AG09319 (cell line): ENCODE data around the gene GDPD5.

Source experiments
- DNase-seq: peaks from one replicate; pipeline ENCODE4 v3.0.0-alpha.2; 2010; ENCODE audit warnings: low read depth; ENCODE audit errors: extremely low read depth
- CTCF ChIP-seq: IDR thresholded peaks from 2 replicates; pipeline ENCODE4 v1.5.1; 2011; ENCODE audit warnings: low read depth, mild to moderate bottlenecking, inconsistent platforms, low read length, moderate library complexity

The GDPD5 gene

GRCh38 chr11:75524665-75525432 lies 892 bp downstream of the GDPD5 start:
- no peak for TF ChIP-seq CTCF
- no peak for DNase-seq

GRCh38 chr11:75523811-75524664 lies 1.7 kb downstream of the GDPD5 start:
- TF ChIP-seq CTCF = no peak
- no peak for DNase-seq

GRCh38 chr11:75523189-75523588 lies 2.6 kb downstream of the GDPD5 start:
- TF ChIP-seq CTCF = no peak
- no peak for DNase-seq

- no peak for DNase-seq
- TF ChIP-seq CTCF = no peak
Measured at GRCh38 chr11:75522286-75523044, 3.3 kb downstream of the GDPD5 start.

DNA sequence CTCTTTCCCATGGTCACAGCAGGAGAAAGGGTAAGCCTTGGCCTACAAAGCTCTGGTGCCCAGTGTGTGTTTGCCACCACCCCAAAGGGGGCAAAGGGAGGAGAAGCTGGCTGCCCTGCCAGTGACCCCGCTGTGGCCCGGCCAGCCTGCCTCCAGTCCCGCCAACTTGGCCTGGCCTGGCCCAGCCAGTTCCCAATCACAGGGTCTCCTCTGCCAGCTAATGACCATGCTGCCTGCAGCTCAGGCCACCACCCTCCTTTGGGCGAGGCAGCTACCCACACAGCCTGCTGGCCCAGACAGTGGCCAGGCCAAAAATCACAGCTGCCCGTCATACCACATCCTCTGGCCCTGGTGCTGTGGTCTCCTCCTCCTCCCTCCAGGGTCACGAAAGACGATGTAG lies 5.1 kb downstream of the GDPD5 start:
- no peak for DNase-seq
- no peak for TF ChIP-seq CTCF

- no peak for DNase-seq
- TF ChIP-seq CTCF = no peak
Measured at GRCh38 chr11:75518771-75519653, 6.7 kb downstream of the GDPD5 start.
